H9 (cell line): Measurements from ENCODE around the gene DOCK9. TPM values are rescaled to one million over a fixed set of nuclear protein-coding genes. Genes with fewer than 3 reads are reported as not detected.

ENCODE experiments used
- DNase-seq: peaks from one replicate; pipeline ENCODE4 v3.0.0-alpha.2; 2017
- H2AFZ ChIP-seq: one replicate; pipeline ENCODE4 v1.6.1; 2013; ENCODE audit warnings: mild to moderate bottlenecking, low read length, control low read depth, moderate library complexity
- H2AK5ac ChIP-seq: 2 replicates; pipeline ENCODE4 v1.6.1; 2013; ENCODE audit warnings: low read length, control low read depth, mixed read lengths; ENCODE audit not compliant: insufficient read length
- H2BK120ac ChIP-seq: one replicate; pipeline ENCODE4 v1.6.1; 2013; ENCODE audit warnings: low read depth, mild to moderate bottlenecking, low read length, control low read depth, inconsistent platforms; ENCODE audit not compliant: poor library complexity, severe bottlenecking
- H2BK12ac ChIP-seq: 2 replicates; pipeline ENCODE4 v1.6.1; 2013; ENCODE audit warnings: low read length, control low read depth, mixed read lengths, low read depth; ENCODE audit not compliant: insufficient read length
- H2BK15ac ChIP-seq: 2 replicates; pipeline ENCODE4 v1.6.1; 2013; ENCODE audit warnings: low read depth, low read length, control low read depth
- H2BK20ac ChIP-seq: one replicate; pipeline ENCODE4 v1.6.1; 2013; ENCODE audit warnings: low read depth, mild to moderate bottlenecking, low read length, control low read depth, inconsistent platforms; ENCODE audit not compliant: poor library complexity, severe bottlenecking
- H2BK5ac ChIP-seq: 2 replicates; pipeline ENCODE4 v1.6.1; 2013; ENCODE audit warnings: low read length, control low read depth, mixed read lengths; ENCODE audit not compliant: insufficient read length
- H3K14ac ChIP-seq: 2 replicates; pipeline ENCODE4 v1.6.1; 2013; ENCODE audit warnings: low read length, control low read depth; ENCODE audit not compliant: insufficient read depth
- H3K18ac ChIP-seq: 2 replicates; pipeline ENCODE4 v1.6.1; 2013; ENCODE audit warnings: low read depth, mild to moderate bottlenecking, mixed read lengths, low read length, control low read depth; ENCODE audit not compliant: insufficient read length
- H3K23ac ChIP-seq: 2 replicates; pipeline ENCODE4 v1.6.1; 2013; ENCODE audit warnings: low read length, control low read depth, mixed read lengths, low read depth; ENCODE audit not compliant: insufficient read length
- H3K23me2 ChIP-seq: 2 replicates; pipeline ENCODE4 v1.6.1; 2013; ENCODE audit warnings: low read depth, mild to moderate bottlenecking, mixed read lengths, low read length, control low read depth; ENCODE audit not compliant: insufficient read length, poor library complexity, severe bottlenecking
- H3K27ac ChIP-seq: 2 replicates; pipeline ENCODE4 v1.5.1; 2013; ENCODE audit warnings: low read length, control low read depth, mixed read lengths, low read depth; ENCODE audit not compliant: insufficient read length
- H3K27me3 ChIP-seq: 2 replicates; pipeline ENCODE4 v1.6.1; 2013; ENCODE audit warnings: low read length, control low read depth, inconsistent platforms; ENCODE audit not compliant: insufficient read depth
- H3K4ac ChIP-seq: 2 replicates; pipeline ENCODE4 v1.6.1; 2013; ENCODE audit warnings: low read depth, mild to moderate bottlenecking, control low read depth, inconsistent platforms, low read length, moderate library complexity
- H3K4me1 ChIP-seq: 2 replicates; pipeline ENCODE4 v1.6.1; 2013; ENCODE audit warnings: low read length, control low read depth, inconsistent platforms; ENCODE audit not compliant: insufficient read depth
- H3K4me2 ChIP-seq: 2 replicates; pipeline ENCODE4 v1.6.1; 2013; ENCODE audit warnings: low read length, control low read depth, mixed read lengths; ENCODE audit not compliant: insufficient read length, insufficient read depth
- H3K56ac ChIP-seq: 2 replicates; pipeline ENCODE4 v1.6.1; 2013; ENCODE audit warnings: low read depth, mild to moderate bottlenecking, mixed read lengths, low read length, control low read depth; ENCODE audit not compliant: insufficient read length
- H3K79me1 ChIP-seq: 2 replicates; pipeline ENCODE4 v1.6.1; 2013; ENCODE audit warnings: low read depth, mild to moderate bottlenecking, moderate library complexity, low read length, control low read depth, inconsistent platforms; ENCODE audit not compliant: insufficient read depth, poor library complexity, severe bottlenecking
- H3K79me2 ChIP-seq: 2 replicates; pipeline ENCODE4 v1.6.1; 2013; ENCODE audit warnings: low read length, control low read depth, inconsistent platforms; ENCODE audit not compliant: insufficient read depth
- H3K9ac ChIP-seq: 2 replicates; pipeline ENCODE4 v1.6.1; 2013; ENCODE audit warnings: low read length, control low read depth, mixed read lengths; ENCODE audit not compliant: insufficient read length; ENCODE audit errors: extremely low read depth
- H3K9me3 ChIP-seq: one replicate; pipeline ENCODE4 v1.6.1; 2013; ENCODE audit warnings: low read depth, low read length, inconsistent platforms; ENCODE audit not compliant: control insufficient read depth
- H3T11ph ChIP-seq: one replicate; pipeline ENCODE4 v1.6.1; 2013; ENCODE audit warnings: mild to moderate bottlenecking, low read length, control low read depth, inconsistent platforms
- H4K20me1 ChIP-seq: one replicate; pipeline ENCODE4 v1.6.1; 2013; ENCODE audit not compliant: control insufficient read depth, insufficient read length, insufficient read depth
- H4K5ac ChIP-seq: 2 replicates; pipeline ENCODE4 v1.6.1; 2013; ENCODE audit warnings: low read depth, mild to moderate bottlenecking, mixed read lengths, low read length, control low read depth; ENCODE audit not compliant: insufficient read length
- H4K8ac ChIP-seq: replicated peaks from 2 replicates; pipeline ENCODE4 v1.6.1; 2013; ENCODE audit warnings: low read length, control low read depth, mixed read lengths, low read depth; ENCODE audit not compliant: insufficient read length
- H4K91ac ChIP-seq: 2 replicates; pipeline ENCODE4 v1.6.1; 2013; ENCODE audit warnings: low read depth, mild to moderate bottlenecking, moderate library complexity, mixed read lengths, low read length, control low read depth; ENCODE audit not compliant: insufficient read length
- H3K27ac Mint-ChIP-seq, 3 experiments: 2 replicates in 2 of 3; 3 replicates in 1 of 3; pipeline ENCODE4 v1.8.0; 2020 to 2021; ENCODE audit warnings: mixed read lengths in 3 of 3, mild to moderate bottlenecking in 1 of 3, moderate library complexity in 1 of 3
- H3K27me3 Mint-ChIP-seq: 2 replicates; pipeline ENCODE4 v1.8.0; 2021; ENCODE audit warnings: low read depth, mild to moderate bottlenecking, moderate library complexity, mixed read lengths
- H3K36me3 Mint-ChIP-seq, 3 experiments: 2 replicates in 2 of 3; 3 replicates in 1 of 3; pipeline ENCODE4 v1.8.0; 2020 to 2021; ENCODE audit warnings: low read depth in 3 of 3, mixed read lengths in 3 of 3; ENCODE audit not compliant: insufficient read depth in 1 of 3
- H3K4me1 Mint-ChIP-seq, 2 experiments: 2 replicates each; pipeline ENCODE4 v1.8.0; 2020; ENCODE audit warnings: mixed read lengths in 2 of 2
- H3K4me3 Mint-ChIP-seq, 2 experiments: 2 replicates in 1 of 2; 3 replicates in 1 of 2; pipeline ENCODE4 v1.8.0; 2020 to 2021; ENCODE audit warnings: mild to moderate bottlenecking in 2 of 2, mixed read lengths in 2 of 2, moderate library complexity in 1 of 2
- H3K9me3 Mint-ChIP-seq, 2 experiments: 2 replicates in 1 of 2; 3 replicates in 1 of 2; pipeline ENCODE4 v1.8.0; 2020; ENCODE audit warnings: mild to moderate bottlenecking in 2 of 2, mixed read lengths in 2 of 2, moderate library complexity in 1 of 2
- WGBS: extraction: QIAGEN DNeasy Blood & Tissue Kit; methylation state at CpG from one replicate; pipeline ENCODE4 v1.1.7; 2013; ENCODE audit warnings: missing lambda C conversion rate, low lambda C conversion rate, mixed read lengths; ENCODE audit not compliant: insufficient read length; ENCODE audit errors: extremely low coverage; 5-methylcytosine and 5-hydroxymethylcytosine counted together
- total RNA-seq: library from RNA; stranded (reverse); gene quantifications from 2 replicates; pipeline ENCODE4 v1.2.1, GENCODE V29; 2021
- TF ChIP-seq, protein P1 (sequence below): fragments of 200-600 bp; sonication (generic); conservative IDR thresholded peaks from 3 replicates; pipeline ENCODE4 v1.8.0; 2021; ENCODE audit warnings: antibody characterized with exemption, mild to moderate bottlenecking

The DOCK9 gene
- total RNA-seq, 1 experiment from 2014 or later = 23.0 TPM

DNA sequence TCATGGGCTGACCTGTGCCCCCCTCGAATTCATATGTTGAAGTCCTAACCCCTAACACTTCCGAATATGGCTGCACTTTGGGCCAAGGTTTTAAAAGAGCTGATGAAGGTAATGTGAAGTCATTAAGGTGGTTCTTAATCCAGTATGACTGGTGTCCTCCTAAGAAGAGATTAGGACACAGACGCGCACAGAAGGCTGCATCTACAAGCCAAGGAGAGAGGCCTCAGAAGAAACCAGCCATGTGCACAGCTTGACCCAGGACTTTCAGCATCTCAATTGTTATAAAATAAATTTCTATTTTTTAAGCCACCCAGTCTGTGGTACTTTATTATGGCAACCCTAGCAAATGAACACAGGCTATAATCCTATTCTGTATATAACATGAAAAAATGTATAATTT, 99.9 kb downstream of the DOCK9 start:
- Histone ChIP-seq H3K56ac (no peak overlapping the region), H3K27ac (no peak overlapping the region), H2AK5ac (no peak overlapping the region), H3K18ac (no peak overlapping the region), H2BK20ac (no peak overlapping the region), H3K27me3 (no peaks in the 10 kb centered on the region), H4K20me1 (peaks cover 2% of the 10 kb centered on the region), H2BK5ac (no peak overlapping the region), H3K79me1 (no peaks in the 10 kb centered on the region), H4K91ac (no peak overlapping the region), H3T11ph (no peak overlapping the region), H4K8ac (no peak overlapping the region), H2AFZ (no peak overlapping the region), H3K14ac (no peak overlapping the region), H3K9ac (no peak overlapping the region), H3K23me2 (no peaks in the 10 kb centered on the region), H3K4ac (no peak overlapping the region), H3K23ac (no peak overlapping the region), H3K4me2 (no peak overlapping the region), H2BK12ac (no peak overlapping the region), H2BK15ac (no peak overlapping the region), H3K4me1 (peaks cover 12% of the 10 kb centered on the region; the same call in 1 of the 2 replicates), H3K79me2 (no peaks in the 10 kb centered on the region), H4K5ac (no peak overlapping the region), H2BK120ac (no peak overlapping the region), H3K9me3 (peaks cover 6% of the 10 kb centered on the region)
- Mint-ChIP-seq H3K4me3 (no peak overlapping the region), H3K27ac (no peak overlapping the region), H3K9me3 (peaks cover 12 to 13% of the 10 kb centered on the region in 2 experiments), H3K36me3 (peaks cover 16 to 25% (median 17%) of the 10 kb centered on the region in 3 experiments), H3K27me3 (no peaks in the 10 kb centered on the region; the same call in 1 of the 2 replicates), H3K4me1 (peaks cover 24 to 25% of the 10 kb centered on the region in 2 experiments)
- TF ChIP-seq, protein P1, sequence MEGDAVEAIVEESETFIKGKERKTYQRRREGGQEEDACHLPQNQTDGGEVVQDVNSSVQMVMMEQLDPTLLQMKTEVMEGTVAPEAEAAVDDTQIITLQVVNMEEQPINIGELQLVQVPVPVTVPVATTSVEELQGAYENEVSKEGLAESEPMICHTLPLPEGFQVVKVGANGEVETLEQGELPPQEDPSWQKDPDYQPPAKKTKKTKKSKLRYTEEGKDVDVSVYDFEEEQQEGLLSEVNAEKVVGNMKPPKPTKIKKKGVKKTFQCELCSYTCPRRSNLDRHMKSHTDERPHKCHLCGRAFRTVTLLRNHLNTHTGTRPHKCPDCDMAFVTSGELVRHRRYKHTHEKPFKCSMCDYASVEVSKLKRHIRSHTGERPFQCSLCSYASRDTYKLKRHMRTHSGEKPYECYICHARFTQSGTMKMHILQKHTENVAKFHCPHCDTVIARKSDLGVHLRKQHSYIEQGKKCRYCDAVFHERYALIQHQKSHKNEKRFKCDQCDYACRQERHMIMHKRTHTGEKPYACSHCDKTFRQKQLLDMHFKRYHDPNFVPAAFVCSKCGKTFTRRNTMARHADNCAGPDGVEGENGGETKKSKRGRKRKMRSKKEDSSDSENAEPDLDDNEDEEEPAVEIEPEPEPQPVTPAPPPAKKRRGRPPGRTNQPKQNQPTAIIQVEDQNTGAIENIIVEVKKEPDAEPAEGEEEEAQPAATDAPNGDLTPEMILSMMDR = no peak
- no peak for DNase-seq
- no CpG with 5 or more reads among the region's 4 CpGs for WGBS
